K562 (cell line): Measurements from ENCODE around the gene ASPRV1. TPM values are rescaled to one million over a fixed set of nuclear protein-coding genes. Genes with fewer than 3 reads are reported as not detected.
A peak's percentile ranks its signal among the peaks of the same experiment; 100 is the strongest.

Source experiments
- CBX5 ChIP-seq: IDR thresholded peaks from 2 replicates; pipeline ENCODE4 v1.6.1; 2014; ENCODE audit warnings: low read depth, borderline replicate concordance
- FOXP4 ChIP-seq: sonication (generic); formaldehyde crosslinking; IDR thresholded peaks from 2 replicates; pipeline ENCODE4 v1.8.0; 2022; ENCODE audit warnings: mild to moderate bottlenecking, missing genetic modification reagents, borderline replicate concordance
- GTF2B ChIP-seq: IDR thresholded peaks from 2 replicates; pipeline ENCODE4 v1.6.1; 2011; ENCODE audit not compliant: insufficient read length; ENCODE audit errors: extremely low read depth
- TBL1XR1 ChIP-seq, 2 experiments: IDR thresholded peaks; 2 replicates each; pipeline ENCODE4 v1.6.1; 2012; ENCODE audit warnings: improper control_type of control experiment in 2 of 2, low read length in 2 of 2, mild to moderate bottlenecking in 1 of 2
- THAP12 ChIP-seq: fragments of 250-450 bp; sonication (Bioruptor Pico); IDR thresholded peaks from 2 replicates; pipeline ENCODE4 v1.9.0; 2021; ENCODE audit warnings: mild to moderate bottlenecking, inconsistent platforms
- ZNF140 ChIP-seq: fragments of 250-450 bp; sonication (Bioruptor Pico); IDR thresholded peaks from 2 replicates; pipeline ENCODE4 v1.8.0; 2021; ENCODE audit warnings: moderate library complexity, mild to moderate bottlenecking, inconsistent platforms
- ZNF174 ChIP-seq: fragments of 250-450 bp; sonication (Bioruptor Pico); IDR thresholded peaks from 2 replicates; pipeline ENCODE4 v1.4.0; 2020; ENCODE audit warnings: mild to moderate bottlenecking
- ZNF57 ChIP-seq: fragments of 450-650 bp; formaldehyde crosslinking; IDR thresholded peaks from 2 replicates; pipeline ENCODE4 v1.4.0; 2020; ENCODE audit warnings: mild to moderate bottlenecking, moderate library complexity
- ZNF717 ChIP-seq: fragments of 250-450 bp; sonication (Bioruptor Pico); IDR thresholded peaks from 2 replicates; pipeline ENCODE4 v1.5.0; 2021
- polyA plus RNA-seq, 8 experiments: library from polyadenylated mRNA; depleted of rRNA in 4 of 8; stranded (reverse) in 5 of 8; unstranded in 3 of 8; fragments of >200 nt; fragmentation: Nextera tagmentation in 2 of 8; fragmentation: Illumina TruSeq in 1 of 8; extraction: Ambion mirVana in 2 of 8; extraction: Trizol in 1 of 8; gene quantifications; 2 replicates each; pipeline versions ENCODE4 v1.2.1 to v1.2.3, GENCODE V29; 2011 to 2014; ENCODE audit warnings: inconsistent platforms in 1 of 8, missing spikeins in 1 of 8
- total RNA-seq, 7 experiments: library from RNA; depleted of rRNA in 6 of 7; stranded (reverse); fragments of >200 nt in 6 of 7; fragmentation: Illumina TruSeq in 2 of 7; extraction: Trizol in 2 of 7; gene quantifications; 2 replicates each; pipeline versions ENCODE4 v1.2.1 to v1.2.3, GENCODE V29; 2011 to 2021; ENCODE audit warnings: low replicate concordance in 1 of 7
- TF ChIP-seq, protein P1 (sequence below): fragments of 450-650 bp; IDR thresholded peaks from 2 replicates; pipeline ENCODE4 v1.7.1; 2018; ENCODE audit warnings: mild to moderate bottlenecking, low read depth; ENCODE audit not compliant: partially characterized antibody
- TF ChIP-seq, protein P2 (sequence below): sonication (generic); formaldehyde crosslinking; IDR thresholded peaks from 2 replicates; pipeline ENCODE4 v1.8.0; 2022; ENCODE audit warnings: mild to moderate bottlenecking, low read depth, missing genetic modification reagents
- TF ChIP-seq, protein P3 (sequence below), 2 experiments: IDR thresholded peaks; 2 replicates each; pipeline ENCODE4 v1.6.1; 2011; ENCODE audit warnings: borderline replicate concordance in 1 of 2, control low read depth in 1 of 2, low read depth in 1 of 2, low read length in 1 of 2, mild to moderate bottlenecking in 1 of 2, mixed read lengths in 1 of 2, moderate library complexity in 1 of 2; ENCODE audit not compliant: insufficient read depth in 1 of 2, insufficient read length in 1 of 2, poor library complexity in 1 of 2, severe bottlenecking in 1 of 2; ENCODE audit errors: extremely low read depth in 1 of 2

The ASPRV1 gene
- total and polyA plus RNA-seq, 9 of the 15 experiments (the other 6 are each of a cell fraction or from before 2014, with no cell fraction given): 0.17 to 0.72 (median 0.47) TPM; not detected in 1

- TF ChIP-seq, protein P1, sequence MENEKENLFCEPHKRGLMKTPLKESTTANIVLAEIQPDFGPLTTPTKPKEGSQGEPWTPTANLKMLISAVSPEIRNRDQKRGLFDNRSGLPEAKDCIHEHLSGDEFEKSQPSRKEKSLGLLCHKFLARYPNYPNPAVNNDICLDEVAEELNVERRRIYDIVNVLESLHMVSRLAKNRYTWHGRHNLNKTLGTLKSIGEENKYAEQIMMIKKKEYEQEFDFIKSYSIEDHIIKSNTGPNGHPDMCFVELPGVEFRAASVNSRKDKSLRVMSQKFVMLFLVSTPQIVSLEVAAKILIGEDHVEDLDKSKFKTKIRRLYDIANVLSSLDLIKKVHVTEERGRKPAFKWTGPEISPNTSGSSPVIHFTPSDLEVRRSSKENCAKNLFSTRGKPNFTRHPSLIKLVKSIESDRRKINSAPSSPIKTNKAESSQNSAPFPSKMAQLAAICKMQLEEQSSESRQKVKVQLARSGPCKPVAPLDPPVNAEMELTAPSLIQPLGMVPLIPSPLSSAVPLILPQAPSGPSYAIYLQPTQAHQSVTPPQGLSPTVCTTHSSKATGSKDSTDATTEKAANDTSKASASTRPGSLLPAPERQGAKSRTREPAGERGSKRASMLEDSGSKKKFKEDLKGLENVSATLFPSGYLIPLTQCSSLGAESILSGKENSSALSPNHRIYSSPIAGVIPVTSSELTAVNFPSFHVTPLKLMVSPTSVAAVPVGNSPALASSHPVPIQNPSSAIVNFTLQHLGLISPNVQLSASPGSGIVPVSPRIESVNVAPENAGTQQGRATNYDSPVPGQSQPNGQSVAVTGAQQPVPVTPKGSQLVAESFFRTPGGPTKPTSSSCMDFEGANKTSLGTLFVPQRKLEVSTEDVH: no peak
- TF ChIP-seq GTF2B: no peak
- no peak for TF ChIP-seq THAP12 (CRISPR knock-in tag)
- TF ChIP-seq TBL1XR1 (IDR thresholded peaks at IDR 0.05; ENCODE audit: low read length in 2 of 2): no peak
- TF ChIP-seq, protein P2, sequence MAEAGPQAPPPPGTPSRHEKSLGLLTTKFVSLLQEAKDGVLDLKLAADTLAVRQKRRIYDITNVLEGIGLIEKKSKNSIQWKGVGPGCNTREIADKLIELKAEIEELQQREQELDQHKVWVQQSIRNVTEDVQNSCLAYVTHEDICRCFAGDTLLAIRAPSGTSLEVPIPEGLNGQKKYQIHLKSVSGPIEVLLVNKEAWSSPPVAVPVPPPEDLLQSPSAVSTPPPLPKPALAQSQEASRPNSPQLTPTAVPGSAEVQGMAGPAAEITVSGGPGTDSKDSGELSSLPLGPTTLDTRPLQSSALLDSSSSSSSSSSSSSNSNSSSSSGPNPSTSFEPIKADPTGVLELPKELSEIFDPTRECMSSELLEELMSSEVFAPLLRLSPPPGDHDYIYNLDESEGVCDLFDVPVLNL (CRISPR knock-in tag): no peak
- no peak for TF ChIP-seq ZNF140 (CRISPR knock-in tag)
- no peak for TF ChIP-seq CBX5
- TF ChIP-seq, protein P3, sequence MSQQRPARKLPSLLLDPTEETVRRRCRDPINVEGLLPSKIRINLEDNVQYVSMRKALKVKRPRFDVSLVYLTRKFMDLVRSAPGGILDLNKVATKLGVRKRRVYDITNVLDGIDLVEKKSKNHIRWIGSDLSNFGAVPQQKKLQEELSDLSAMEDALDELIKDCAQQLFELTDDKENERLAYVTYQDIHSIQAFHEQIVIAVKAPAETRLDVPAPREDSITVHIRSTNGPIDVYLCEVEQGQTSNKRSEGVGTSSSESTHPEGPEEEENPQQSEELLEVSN (IDR thresholded peaks at IDR 0.05; ENCODE audit: borderline replicate concordance in 1 of 2, extremely low read depth in 1 of 2, insufficient read depth in 1 of 2, insufficient read length in 1 of 2, low read depth in 1 of 2, low read length in 1 of 2, poor library complexity in 1 of 2, severe bottlenecking in 1 of 2): no peak
- no peak for TF ChIP-seq ZNF717 (CRISPR knock-in tag)
- TF ChIP-seq ZNF57: peak; percentile 83; the same call in 1 of the 2 replicates
- TF ChIP-seq FOXP4 (CRISPR knock-in tag): no peak
- no peak for TF ChIP-seq ZNF174
These were observed 35.8 kb upstream of the ASPRV1 start (continued) for GRCh38 chr2:69997015-69997830.
